B cell (primary cell): Measurements from ENCODE around the gene STON2.
"Not testable (repeated sequence)": the region's sequence is repeated elsewhere in the genome, so short reads cannot be mapped to it uniquely, and the experiment has no call there.

ENCODE experiments used
- CTCF ChIP-seq: fragments of 200-600 bp; IDR thresholded peaks from one replicate; pipeline ENCODE4 v1.8.0; 2022; ENCODE audit warnings: antibody characterized with exemption, mild to moderate bottlenecking
- EZH2 ChIP-seq: IDR thresholded peaks from 2 replicates; pipeline ENCODE4 v1.6.1; 2012; ENCODE audit warnings: borderline replicate concordance, low read depth, mild to moderate bottlenecking, moderate library complexity, low read length; ENCODE audit not compliant: insufficient read depth, poor library complexity, severe bottlenecking

- not testable (repeated sequence) for TF ChIP-seq CTCF, EZH2
These were observed 155.7 kb downstream of the STON2 start for GRCh38 chr14:81244431-81244830.
